Right ventricle myocardium superior (tissue), 1 donor: ENCODE measurements around the gene SCN10A. TPM values are rescaled to one million over a fixed set of nuclear protein-coding genes. Genes with fewer than 3 reads are reported as not detected.
A peak's percentile ranks its signal among the peaks of the same experiment; 100 is the strongest.

ENCODE experiments used
- ATAC-seq: fragments of 200-7000 bp; cut with Tn5 transposase; one replicate; pipeline ENCODE4 v1.9.1; 2020; ENCODE audit warnings: mild to moderate bottlenecking; ENCODE audit not compliant: poor library complexity
- DNase-seq: peaks from one replicate; pipeline ENCODE4 v3.0.0-alpha.2; 2020
- intact Hi-C: fragments of 100-400 bp; cut with DNase I; formaldehyde crosslinking; loops from one replicate; pipeline ENCODE4 v1.11.2; 2022
- total RNA-seq: library from RNA; stranded (reverse); fragmentation: NEBNext Ultra II Directional; extraction: Animal tissue kit (Norgen Biotek cat#: 25700); gene quantifications from one replicate; pipeline ENCODE4 v1.2.1, GENCODE V29; 2021
- donor health status: DM: no; HTN: yes; CAD: no; lungs with severe emphysema.

Gene SCN10A
- total RNA-seq, 1 donor from 2014 or later = 0.08 TPM

DNA sequence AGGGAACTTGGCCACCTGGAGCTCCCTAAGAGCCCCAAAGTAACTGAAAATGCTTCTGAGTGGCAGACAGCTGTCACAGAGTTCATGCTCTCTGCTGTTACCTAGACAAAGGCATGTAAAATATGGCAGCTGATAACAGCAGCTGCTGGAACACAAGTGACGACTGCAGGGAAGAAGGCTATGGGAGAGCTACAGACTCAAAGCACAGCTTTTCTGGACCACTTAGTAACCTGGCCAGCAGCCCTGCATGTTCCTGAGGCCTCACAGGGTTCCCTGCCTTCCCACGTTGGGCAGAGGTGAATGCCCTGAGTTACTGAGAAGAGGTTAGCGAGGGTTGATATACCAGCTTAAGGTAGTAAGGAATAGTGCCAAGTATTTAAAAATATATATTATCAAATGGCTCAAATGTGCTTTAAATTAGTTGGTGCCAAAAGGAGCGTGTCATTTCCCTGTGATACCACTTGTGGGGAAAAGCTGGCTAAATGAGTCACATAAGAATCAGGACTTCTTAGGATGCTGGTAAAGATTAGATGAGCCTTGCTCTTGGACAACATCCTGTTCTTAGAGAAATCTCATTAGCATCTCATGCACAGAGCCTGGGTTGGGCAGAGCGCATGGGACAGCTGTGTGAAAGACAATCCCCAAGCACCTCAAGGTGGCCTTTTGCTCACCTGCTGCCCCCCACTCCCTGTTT lies 90.1 kb downstream of the SCN10A start:
- DNase-seq = peak; percentile 81
- intact Hi-C loops = no loop called here
- ATAC-seq = peak; percentile 90

DNA sequence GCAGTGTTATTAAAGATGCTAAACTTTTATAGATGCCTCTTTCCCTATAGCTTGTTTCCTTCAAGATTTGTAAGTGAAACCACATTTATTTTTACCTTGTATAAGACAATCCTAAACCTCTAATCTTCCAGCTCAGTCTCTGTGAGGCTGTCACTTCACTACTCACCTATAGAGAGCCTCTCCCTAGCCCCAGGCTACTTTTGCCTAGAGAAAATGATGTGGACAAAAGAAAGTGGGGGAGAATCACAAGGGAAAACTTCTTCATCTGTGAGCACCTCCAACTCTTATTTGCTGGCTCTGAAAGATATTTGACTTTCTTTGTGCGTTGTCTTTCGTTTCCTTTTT lies 91.7 kb downstream of the SCN10A start:
- intact Hi-C loops = no loop called here
- DNase-seq (no peak), ATAC-seq (peak; percentile 9)

DNA sequence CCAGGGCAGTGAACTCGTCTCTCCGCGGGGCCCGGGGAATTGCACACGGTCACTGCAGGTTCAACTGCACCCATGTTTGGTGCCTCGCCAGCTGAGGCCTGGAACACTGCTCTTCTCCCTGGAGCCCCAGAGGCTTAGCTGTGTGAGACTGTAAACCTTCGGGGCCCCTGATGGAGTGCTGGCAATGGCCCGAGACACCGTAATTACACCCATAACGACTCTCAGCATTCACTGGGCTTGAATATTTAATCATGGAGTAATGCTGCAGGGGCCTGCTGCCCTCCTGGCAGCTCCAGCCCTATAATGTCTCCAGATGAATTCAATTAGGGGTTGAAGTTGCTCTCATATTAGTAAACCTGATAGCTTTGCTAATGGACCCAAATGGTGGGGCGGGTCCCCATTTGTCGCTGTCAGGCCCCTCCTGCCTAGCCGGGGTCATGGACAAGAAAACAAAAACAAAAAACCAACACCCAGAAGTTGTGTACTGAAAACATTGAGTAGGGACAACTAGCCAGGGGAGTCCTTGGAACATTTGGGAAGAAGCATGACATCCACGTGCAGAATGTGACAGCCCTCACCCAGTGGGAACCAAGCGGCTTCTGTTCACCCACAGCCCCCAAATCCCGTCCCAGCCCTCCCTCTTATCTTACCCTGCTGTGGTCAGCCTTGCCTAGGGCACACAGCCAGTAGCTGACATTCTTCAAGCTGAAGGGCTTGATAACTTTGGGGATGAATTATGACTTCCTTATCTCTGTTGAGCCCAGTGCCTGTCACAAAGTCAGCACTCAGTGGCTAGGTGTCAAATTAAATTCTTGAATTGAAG lies 92.2 kb downstream of the SCN10A start:
- intact Hi-C loops = no loop called here
- ATAC-seq (peak; percentile 73), DNase-seq (peak; percentile 63)

DNA sequence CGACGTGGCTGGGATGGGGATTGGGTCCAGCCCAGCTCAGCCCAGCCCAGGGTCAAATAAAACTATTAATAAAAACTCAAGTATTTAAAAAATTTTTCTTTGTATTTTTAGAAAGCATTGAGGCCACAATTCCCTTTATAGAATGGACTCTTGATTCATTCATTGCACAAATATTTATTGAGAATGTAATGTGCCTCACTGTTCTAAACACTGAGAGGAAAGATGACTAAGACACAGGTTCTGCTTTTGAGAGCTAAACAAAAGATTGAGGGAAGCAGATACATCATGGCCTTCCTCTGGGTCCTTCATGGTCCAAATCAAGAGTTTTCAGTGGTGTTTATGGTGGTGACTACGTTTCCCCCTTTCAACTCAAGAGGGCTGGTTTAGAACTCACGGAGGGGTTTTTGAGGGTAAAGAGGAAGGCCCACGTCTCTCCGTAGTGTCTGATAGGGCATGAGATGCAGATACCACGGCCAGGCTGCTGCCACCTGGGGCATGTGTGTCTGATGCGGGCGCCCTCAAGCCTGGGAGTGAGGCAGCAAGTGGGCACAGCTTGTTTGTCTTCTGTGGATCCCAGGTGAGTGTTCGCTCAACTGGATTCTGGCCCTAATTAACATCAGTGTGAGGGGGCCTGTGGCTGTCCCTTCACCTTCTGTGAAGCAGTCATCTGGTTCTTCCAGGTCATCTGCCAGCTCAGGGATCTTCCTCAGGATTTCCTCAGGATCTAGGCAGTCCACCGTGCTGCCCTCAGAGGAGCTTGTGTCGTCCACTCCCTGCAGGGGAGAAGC lies 93.0 kb downstream of the SCN10A start:
- intact Hi-C loops = no loop called here

DNA sequence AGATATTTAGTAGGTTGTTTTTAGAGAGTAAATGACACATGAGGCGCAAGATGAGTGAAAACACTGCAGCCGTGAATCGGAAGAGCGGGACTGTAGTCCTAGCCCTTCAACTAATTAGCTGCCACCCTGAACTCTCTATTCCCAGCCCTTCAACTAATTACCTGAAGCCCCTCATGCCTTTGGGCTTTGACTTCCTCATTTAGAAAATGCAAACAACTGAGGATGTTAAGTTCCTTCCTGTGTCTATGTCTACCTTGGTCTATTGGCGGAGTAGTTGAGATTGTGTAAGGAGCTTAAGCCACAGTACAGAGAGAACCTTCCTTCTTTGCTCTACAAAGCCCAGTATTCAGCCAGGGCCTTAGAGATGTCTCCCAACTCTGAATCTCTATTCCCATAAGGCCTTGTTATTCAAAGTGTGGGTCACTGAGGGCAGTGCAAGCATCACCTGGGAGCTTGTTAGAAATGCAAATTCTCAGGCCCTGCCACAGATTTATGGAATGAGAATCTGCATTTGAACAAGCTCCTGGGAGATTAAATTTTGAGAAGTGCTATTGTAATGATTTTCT lies 94.7 kb downstream of the SCN10A start:
- intact Hi-C loops = no loop called here
- ATAC-seq (no peak), DNase-seq (no peak)

More for the DNA sequence above, 93.0 kb downstream of the SCN10A start:
- DNase-seq (no peak), ATAC-seq (no peak)

DNA sequence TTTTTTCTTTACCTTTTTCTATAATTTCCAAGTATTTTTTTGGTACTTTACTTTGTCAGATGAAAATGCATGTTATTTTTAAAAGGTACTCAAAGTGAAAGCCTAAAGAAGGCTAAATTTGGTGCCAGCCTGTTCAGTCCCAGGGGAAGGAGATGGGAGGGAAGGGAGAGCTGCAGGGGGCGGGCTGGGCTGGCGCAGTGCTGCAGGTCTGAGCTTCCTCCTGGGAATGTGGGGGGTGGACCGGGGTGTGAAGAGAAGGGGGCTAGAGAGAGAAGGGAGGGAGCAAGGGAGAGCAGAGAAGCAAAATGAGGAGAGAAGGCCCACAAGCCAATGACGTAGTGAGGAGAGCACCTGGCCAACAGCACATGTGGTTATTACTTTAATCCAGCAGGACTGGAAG lies 95.6 kb downstream of the SCN10A start:
- ATAC-seq (no peak), DNase-seq (no peak)
- intact Hi-C loops = no loop called here

DNA sequence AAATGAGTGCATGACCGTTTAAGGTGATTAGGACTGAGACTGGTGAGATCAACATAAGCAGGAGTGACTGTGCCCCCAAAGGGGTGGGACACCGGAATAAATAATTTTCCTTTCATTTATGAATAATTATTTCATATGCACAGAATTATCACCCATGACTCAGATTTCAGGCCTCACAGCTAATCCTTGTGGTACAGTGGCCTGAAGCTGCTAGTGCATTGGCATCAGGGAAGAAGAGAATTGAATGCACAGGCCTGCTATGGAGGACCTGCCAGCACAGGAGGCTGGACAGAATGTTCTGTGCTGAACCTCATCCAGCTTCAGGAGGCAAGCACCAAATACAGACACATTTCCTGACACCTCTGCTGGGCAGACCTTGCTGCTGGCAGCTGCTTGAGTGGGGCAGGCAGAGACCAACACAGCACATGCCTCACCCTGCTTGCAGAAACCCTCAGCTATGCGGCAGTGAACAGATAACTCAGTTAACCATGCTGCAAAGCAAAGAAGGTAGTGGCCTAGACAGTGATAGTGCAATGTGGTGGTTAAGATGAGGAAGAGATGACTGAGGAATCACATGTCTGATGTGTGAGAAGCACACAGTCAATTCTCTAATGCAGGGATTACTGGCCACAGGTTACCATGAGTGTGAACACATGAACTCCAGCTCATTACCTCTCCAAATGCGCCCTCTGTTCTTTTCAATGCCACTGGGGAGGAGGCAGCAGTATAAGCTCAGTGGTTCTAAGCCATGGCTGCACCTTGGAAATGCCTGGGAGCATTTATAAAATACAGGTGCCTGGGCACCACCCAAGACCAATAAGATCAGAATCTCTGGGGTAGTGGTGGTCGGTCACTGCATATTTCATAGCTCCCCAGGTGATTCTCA lies 98.4 kb downstream of the SCN10A start:
- intact Hi-C loops = no loop called here
- peak; percentile 96 for ATAC-seq

DNA sequence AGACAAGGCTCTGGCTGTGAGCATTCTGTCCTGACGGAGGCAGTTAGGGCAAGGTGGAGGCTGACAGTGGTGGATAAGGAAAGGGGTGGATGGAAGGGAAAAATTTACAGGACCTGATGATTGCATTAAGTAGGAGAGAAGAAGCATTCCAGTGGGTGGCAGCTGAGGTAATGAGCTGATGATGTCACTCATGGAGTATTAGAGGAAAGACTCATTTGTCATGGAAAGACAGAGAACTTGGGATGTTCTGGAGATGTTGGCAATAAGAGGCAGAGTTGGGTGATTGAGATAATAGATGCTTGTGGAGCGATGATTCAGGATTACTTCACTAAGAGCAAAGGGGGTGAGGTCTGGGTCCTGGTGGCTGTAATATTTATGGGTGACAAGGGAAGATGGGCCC lies 102.9 kb downstream of the SCN10A start:
- intact Hi-C loops = no loop called here
- no peak for DNase-seq
- ATAC-seq = no peak

More for the DNA sequence above, 98.4 kb downstream of the SCN10A start:
- peak; percentile 73 for DNase-seq

DNA sequence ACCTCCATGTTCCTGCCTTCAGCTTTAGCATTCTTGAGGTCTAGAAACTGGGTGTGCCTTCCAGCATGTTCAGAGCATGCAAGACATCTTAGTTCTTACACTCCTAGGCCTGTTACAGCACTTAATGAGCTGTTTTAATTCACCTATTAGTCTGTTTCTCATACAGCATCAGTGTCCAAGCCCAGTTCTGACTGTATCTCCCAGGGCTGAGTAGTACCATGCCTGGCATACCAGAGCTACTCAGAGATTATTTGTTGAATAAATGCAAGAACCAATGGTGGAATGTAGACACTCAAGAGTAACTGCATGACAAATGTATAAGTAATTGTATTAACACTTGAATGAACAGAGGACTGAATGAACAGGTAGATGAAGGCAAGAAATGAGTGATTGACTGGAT lies 104.7 kb downstream of the SCN10A start:
- ATAC-seq = no peak
- intact Hi-C loops = no loop called here
- DNase-seq = no peak

DNA sequence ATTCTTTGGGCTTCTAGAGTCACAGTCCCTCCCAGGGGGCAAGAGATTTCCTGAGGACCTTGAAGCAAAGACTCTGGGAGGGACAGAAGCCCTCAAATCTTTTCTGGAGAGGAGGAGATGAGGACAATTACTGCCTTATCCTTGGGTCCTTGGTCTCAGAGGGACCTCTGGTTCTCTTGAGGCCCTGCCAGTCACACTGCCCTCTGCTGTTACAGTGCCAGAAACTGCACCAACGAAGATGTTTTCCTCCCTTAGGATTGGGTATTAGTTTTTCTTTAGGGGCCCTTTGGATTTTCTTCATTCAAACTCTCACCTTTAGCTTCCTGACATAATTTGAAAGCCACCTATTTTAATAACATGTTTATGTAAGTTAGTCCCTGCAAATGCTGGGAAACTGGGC lies 108.3 kb downstream of the SCN10A start:
- DNase-seq (no peak), ATAC-seq (no peak)
- intact Hi-C loops = no loop called here

DNA sequence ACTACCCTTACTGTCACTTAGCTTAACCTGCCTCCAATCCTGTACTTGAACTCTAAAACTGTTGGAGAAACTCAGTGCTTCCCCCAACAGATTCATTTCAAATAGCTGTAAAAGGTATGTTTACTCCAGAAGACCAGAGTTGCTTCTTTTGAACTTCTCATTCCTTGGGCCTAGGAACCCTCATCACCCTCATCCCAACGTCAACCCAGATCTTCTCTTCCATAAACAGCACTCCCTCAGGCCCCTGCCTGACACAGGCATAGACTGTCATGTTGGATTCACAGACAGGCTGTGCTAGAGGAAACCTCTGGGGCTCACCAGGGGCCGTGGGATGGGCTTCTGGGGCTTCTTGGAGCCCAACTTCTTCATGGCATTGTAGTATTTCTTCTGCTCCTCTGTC lies 109.1 kb downstream of the SCN10A start:
- intact Hi-C loops = no loop called here
- ATAC-seq = no peak
- no peak for DNase-seq

DNA sequence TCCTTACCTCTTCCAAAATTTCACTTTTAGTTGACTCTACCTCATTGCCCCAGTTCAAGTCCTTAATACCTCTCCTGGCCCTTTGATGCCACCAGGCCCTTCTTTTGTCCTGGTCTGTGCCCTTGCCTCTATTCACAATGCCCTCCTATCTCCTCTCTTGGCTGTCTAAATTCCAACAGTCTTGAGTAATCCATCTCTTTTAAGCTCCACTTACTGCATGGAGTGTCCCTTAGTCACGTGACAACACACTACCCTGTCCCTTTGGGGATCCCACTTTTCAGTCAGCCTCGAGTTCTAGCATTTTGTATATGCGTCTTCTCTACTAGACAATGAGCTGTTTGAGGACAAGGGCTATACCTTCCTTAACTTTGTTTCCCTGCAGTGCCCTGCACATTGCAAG lies 113.8 kb downstream of the SCN10A start:
- no peak for ATAC-seq
- intact Hi-C loops = no loop called here
- DNase-seq = no peak

DNA sequence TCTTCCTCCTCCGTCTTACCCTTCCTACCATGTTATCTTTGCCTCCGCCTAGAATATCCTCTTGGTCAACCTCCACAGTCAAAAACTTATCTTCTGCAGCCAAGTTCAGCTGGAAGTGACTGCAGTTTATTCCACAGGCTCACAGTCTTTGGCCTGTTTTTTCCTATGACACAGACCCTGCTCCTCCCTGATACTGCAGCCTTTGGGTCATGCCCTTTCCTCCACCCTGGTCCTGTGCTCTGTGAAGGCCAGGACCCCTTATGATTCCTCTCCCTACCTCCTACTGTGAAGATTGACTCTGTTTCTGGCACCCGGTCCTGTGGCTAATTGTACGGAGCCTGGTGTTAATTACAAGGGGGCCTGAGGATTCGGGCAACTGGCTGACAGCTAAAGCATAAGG lies 117.3 kb downstream of the SCN10A start:
- intact Hi-C loops = no loop called here
- ATAC-seq (peak; percentile 20), DNase-seq (no peak)

DNA sequence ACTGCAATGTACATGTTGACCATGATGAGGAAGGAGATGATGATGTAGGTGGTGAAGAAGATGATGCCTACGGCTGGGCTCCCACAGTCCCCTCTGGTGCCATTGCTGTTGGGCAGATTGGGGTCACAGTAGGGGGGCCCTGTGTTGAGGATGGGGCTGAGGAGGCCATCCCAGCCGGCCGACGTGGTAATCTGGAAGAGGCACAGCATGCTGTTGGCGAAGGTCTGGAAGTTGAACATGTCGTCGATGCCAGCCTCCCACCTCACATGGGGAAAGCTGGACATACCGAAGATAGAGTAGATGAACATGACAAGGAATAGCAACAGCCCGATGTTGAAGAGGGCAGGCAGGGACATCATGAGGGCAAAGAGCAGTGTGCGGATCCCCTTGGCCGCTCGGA lies 118.0 kb downstream of the SCN10A start:
- no peak for DNase-seq
- no peak for ATAC-seq
- intact Hi-C loops = no loop called here

DNA sequence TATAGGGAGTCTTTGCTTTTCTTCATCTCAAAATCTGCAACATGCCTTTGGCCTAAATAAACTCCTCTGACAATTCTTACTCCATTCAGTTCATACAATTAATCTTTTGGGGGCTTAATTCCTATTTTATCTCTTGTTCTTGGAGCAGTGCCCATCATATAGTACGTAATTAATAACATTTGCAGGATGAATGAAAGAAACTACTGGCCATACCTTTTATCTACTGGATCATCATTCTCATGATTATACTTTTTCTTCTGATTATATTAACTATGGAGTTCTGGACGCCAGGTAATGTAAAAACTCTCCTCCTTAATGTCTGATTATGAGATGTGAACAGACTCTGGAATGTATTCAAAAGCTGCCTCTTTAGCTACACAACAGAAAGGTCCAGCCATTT lies 120.0 kb downstream of the SCN10A start:
- intact Hi-C loops = no loop called here
- ATAC-seq = no peak
- DNase-seq = no peak

DNA sequence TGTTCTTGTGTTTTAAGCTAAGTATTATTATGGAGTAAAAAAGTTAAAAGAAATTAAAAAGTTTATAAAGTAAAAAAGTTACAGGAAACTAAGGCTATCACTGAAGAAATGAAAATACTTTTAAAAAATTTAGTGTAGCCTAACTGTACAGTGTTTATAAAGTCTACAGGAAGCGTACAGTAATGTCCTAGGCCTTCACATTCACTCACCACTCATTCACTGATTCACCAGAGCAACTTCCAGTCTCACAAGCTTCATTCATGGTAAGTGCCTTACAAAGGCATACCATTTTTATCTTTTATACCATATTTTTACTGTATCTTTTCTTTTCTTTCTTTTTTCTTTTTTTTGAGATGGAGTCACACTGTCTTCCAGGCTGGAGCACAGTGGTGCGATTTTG lies 125.8 kb downstream of the SCN10A start:
- intact Hi-C loops = no loop called here

DNA sequence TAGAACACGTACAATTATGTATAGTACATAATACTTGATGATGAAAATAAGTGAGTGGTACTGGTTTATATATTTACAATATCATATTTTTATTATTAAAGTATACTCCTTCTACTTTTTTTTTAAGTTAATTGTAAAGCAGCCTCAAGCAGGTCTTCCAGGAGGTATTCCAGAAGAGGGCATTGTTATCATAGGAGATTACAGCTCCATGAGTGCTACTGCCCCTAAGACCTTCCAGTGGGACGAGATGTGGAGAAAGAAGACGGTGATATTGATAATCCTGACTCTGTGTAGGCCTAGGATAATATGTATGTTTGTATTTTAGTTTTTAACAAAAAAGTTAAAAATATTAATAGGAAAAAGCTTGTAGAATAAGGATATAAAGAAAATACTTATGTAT lies 126.2 kb downstream of the SCN10A start:
- no peak for DNase-seq
- peak; percentile 74 for ATAC-seq
- intact Hi-C loops = loop anchor here (5.0 kb wide), 1 partner anchor 153 kb away; no protein-coding TSS in a partner anchor

More for the DNA sequence above, 125.8 kb downstream of the SCN10A start:
- no peak for DNase-seq
- ATAC-seq = no peak

DNA sequence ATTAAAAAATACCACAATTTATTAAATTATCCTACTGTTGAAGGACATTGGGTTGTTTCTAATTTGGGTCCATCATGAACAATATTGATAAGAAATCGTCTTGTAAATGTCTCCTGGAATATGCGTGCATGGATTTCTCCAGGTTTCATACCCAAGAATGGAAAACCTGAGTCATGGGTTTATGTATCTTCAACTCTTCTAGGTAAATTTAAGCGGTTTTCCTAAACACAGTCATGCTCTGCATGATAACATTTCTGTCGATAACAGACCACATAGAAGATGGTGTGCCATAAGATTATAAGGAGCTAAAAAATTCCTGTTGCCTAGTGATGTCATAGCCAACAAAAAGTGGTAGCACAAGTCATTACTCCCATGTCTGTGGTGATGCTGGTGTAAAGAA lies 126.7 kb downstream of the SCN10A start:
- no peak for DNase-seq
- ATAC-seq = no peak
- intact Hi-C loops = loop anchor here (5.0 kb wide), 1 partner anchor 153 kb away; no protein-coding TSS in a partner anchor
